Glutamatergic neuron (in vitro differentiated cells): ENCODE results near the gene FMC1. TPM values are rescaled to one million over a fixed set of nuclear protein-coding genes. Genes with fewer than 3 reads are reported as not detected.

Experiments used
- DNase-seq: peaks from one replicate; pipeline ENCODE4 v3.0.0; 2022
- H3K27ac Mint-ChIP-seq: one replicate; pipeline ENCODE4 v1.8.0; 2020; ENCODE audit warnings: mild to moderate bottlenecking, mixed read lengths, inconsistent platforms; ENCODE audit not compliant: unreplicated experiment
- H3K27me3 Mint-ChIP-seq: one replicate; pipeline ENCODE4 v1.8.0; 2020; ENCODE audit warnings: mild to moderate bottlenecking, moderate library complexity, mixed read lengths, inconsistent platforms; ENCODE audit not compliant: unreplicated experiment
- H3K36me3 Mint-ChIP-seq: one replicate; pipeline ENCODE4 v1.8.0; 2020; ENCODE audit warnings: mild to moderate bottlenecking, mixed read lengths, inconsistent platforms; ENCODE audit not compliant: unreplicated experiment
- H3K4me1 Mint-ChIP-seq: one replicate; pipeline ENCODE4 v1.8.0; 2020; ENCODE audit warnings: mild to moderate bottlenecking, low read depth, mixed read lengths, inconsistent platforms; ENCODE audit not compliant: unreplicated experiment
- H3K4me3 Mint-ChIP-seq: one replicate; pipeline ENCODE4 v1.8.0; 2020; ENCODE audit warnings: mild to moderate bottlenecking, mixed read lengths, inconsistent platforms; ENCODE audit not compliant: unreplicated experiment
- H3K9me3 Mint-ChIP-seq: one replicate; pipeline ENCODE4 v1.8.0; 2020; ENCODE audit warnings: mild to moderate bottlenecking, moderate library complexity, mixed read lengths, inconsistent platforms; ENCODE audit not compliant: unreplicated experiment
- CTCF ChIP-seq: fragments of 200-600 bp; sonication (generic); IDR thresholded peaks from one replicate; pipeline ENCODE4 v1.5.0; 2021; ENCODE audit not compliant: partially characterized antibody, unreplicated experiment
- total RNA-seq: library from RNA; stranded (reverse); fragmentation: NEBNext Ultra II Directional; extraction: Animal tissue kit (Norgen Biotek cat#: 25700); gene quantifications from one replicate; pipeline ENCODE4 v1.2.1, GENCODE V29; 2021; ENCODE audit not compliant: unreplicated experiment

Gene FMC1
- total RNA-seq, 1 donor from 2014 or later: 40.1 TPM

GRCh38 chr7:139360210-139360947 lies 19.2 kb downstream of the FMC1 start:
- peaks cover 10% of the 10 kb centered on the region for H3K4me1 Mint-ChIP-seq
- H3K9me3 Mint-ChIP-seq: peaks cover 14% of the 10 kb centered on the region
- H3K27ac Mint-ChIP-seq: peak overlapping the region; percentile 98
- DNase-seq: peak; percentile 99
- H3K4me3 Mint-ChIP-seq: peak overlapping the region; percentile 93
- H3K27me3 Mint-ChIP-seq: peaks cover 9% of the 10 kb centered on the region
- no peaks in the 10 kb centered on the region for H3K36me3 Mint-ChIP-seq
- no peak for TF ChIP-seq CTCF

- peaks cover 10% of the 10 kb centered on the region for H3K4me1 Mint-ChIP-seq
- peak overlapping the region; percentile 98 for H3K27ac Mint-ChIP-seq
- H3K27me3 Mint-ChIP-seq: peaks cover 9% of the 10 kb centered on the region
- H3K36me3 Mint-ChIP-seq: no peaks in the 10 kb centered on the region
- no peak for TF ChIP-seq CTCF
- H3K9me3 Mint-ChIP-seq: peaks cover 14% of the 10 kb centered on the region
- peak overlapping the region; percentile 93 for H3K4me3 Mint-ChIP-seq
- DNase-seq: no peak
Measured at GRCh38 chr7:139360948-139361307, 19.8 kb downstream of the FMC1 start.

GRCh38 chr7:139361523-139361922 lies 20.4 kb downstream of the FMC1 start:
- no peak for DNase-seq
- Mint-ChIP-seq H3K27me3 (peaks cover 9% of the 10 kb centered on the region), H3K4me3 (peak overlapping the region; percentile 93), H3K9me3 (peaks cover 14% of the 10 kb centered on the region), H3K36me3 (no peaks in the 10 kb centered on the region), H3K4me1 (peaks cover 10% of the 10 kb centered on the region), H3K27ac (no peak overlapping the region)
- no peak for TF ChIP-seq CTCF

GRCh38 chr7:139362302-139362701 lies 21.2 kb downstream of the FMC1 start:
- Mint-ChIP-seq H3K9me3 (peaks cover 14% of the 10 kb centered on the region), H3K27ac (no peak overlapping the region), H3K4me3 (no peak overlapping the region), H3K27me3 (peaks cover 9% of the 10 kb centered on the region), H3K4me1 (peaks cover 10% of the 10 kb centered on the region), H3K36me3 (no peaks in the 10 kb centered on the region)
- no peak for DNase-seq
- TF ChIP-seq CTCF: no peak

- Mint-ChIP-seq H3K36me3 (no peaks in the 10 kb centered on the region), H3K4me1 (peaks cover 15% of the 10 kb centered on the region), H3K27ac (peak overlapping the region; percentile 26), H3K4me3 (peak overlapping the region; percentile 6), H3K9me3 (peaks cover 14% of the 10 kb centered on the region), H3K27me3 (peaks cover 9% of the 10 kb centered on the region)
- no peak for TF ChIP-seq CTCF
- no peak for DNase-seq
Measured at GRCh38 chr7:139362981-139363380, 21.8 kb downstream of the FMC1 start.
